SU-DHL-6 (cell line): ENCODE measurements around the gene ARPC5.
"Not testable (repeated sequence)": the region's sequence is repeated elsewhere in the genome, so short reads cannot be mapped to it uniquely, and the experiment has no call there.

Experiments
- H2AFZ ChIP-seq: fragments of 200-600 bp; sonication (generic); 2 replicates; pipeline ENCODE4 v1.6.1; 2014; ENCODE audit warnings: low read depth, mild to moderate bottlenecking, moderate library complexity, mixed read lengths, antibody characterized with exemption, low read length; ENCODE audit not compliant: severe bottlenecking
- H3F3A ChIP-seq: fragments of 200-600 bp; shearing (Covaris generic); 2 replicates; pipeline ENCODE4 v1.6.0; 2016; ENCODE audit warnings: antibody characterized with exemption, mild to moderate bottlenecking; ENCODE audit not compliant: insufficient read depth
- H3K27ac ChIP-seq: fragments of 200-600 bp; sonication (generic); 2 replicates; pipeline ENCODE4 v1.5.1; 2016; ENCODE audit warnings: low read depth, mild to moderate bottlenecking, low read length, moderate library complexity, mixed read lengths
- H3K27me3 ChIP-seq: fragments of 200-600 bp; sonication (generic), shearing (Covaris generic); 2 replicates; pipeline ENCODE4 v1.6.0; 2014; ENCODE audit warnings: mild to moderate bottlenecking, low read length
- H3K36me3 ChIP-seq: fragments of 200-600 bp; sonication (generic); 2 replicates; pipeline ENCODE4 v1.6.1; 2014; ENCODE audit warnings: mild to moderate bottlenecking, low read length, mixed read lengths
- H3K4me2 ChIP-seq: fragments of 300-600, 200-600 bp; shearing (Covaris generic), sonication (generic); 2 replicates; pipeline ENCODE4 v1.6.0; 2014; ENCODE audit warnings: low read length, low read depth, mild to moderate bottlenecking; ENCODE audit not compliant: poor library complexity, severe bottlenecking
- H3K4me3 ChIP-seq: fragments of 200-600 bp; sonication (generic); 2 replicates; pipeline ENCODE4 v1.5.1; 2014; ENCODE audit warnings: antibody characterized with exemption, low read length, mild to moderate bottlenecking, mixed read lengths; ENCODE audit not compliant: insufficient read depth, poor library complexity, severe bottlenecking
- H3K79me2 ChIP-seq: fragments of 200-600 bp; sonication (generic); 2 replicates; pipeline ENCODE4 v1.6.1; 2014; ENCODE audit warnings: mild to moderate bottlenecking, low read length, moderate library complexity; ENCODE audit not compliant: insufficient read depth
- H3K9ac ChIP-seq: fragments of 200-600 bp; sonication (generic); 2 replicates; pipeline ENCODE4 v1.7.0; 2014; ENCODE audit warnings: mild to moderate bottlenecking, low read length
- H3K9me2 ChIP-seq: fragments of 200-600 bp; sonication (generic); replicated peaks from 2 replicates; pipeline ENCODE4 v1.6.1; 2014; ENCODE audit warnings: low read length; ENCODE audit not compliant: insufficient read depth
- H3K9me3 ChIP-seq: fragments of 200-600 bp; sonication (generic); 2 replicates; pipeline ENCODE4 v1.6.1; 2014; ENCODE audit warnings: low read length, mixed read lengths; ENCODE audit not compliant: insufficient read depth
- H4K20me1 ChIP-seq: fragments of 200-600 bp; sonication (generic); 2 replicates; pipeline ENCODE4 v1.6.1; 2014; ENCODE audit warnings: low read depth, mild to moderate bottlenecking, antibody characterized with exemption, low read length, moderate library complexity, mixed read lengths
- CTCF ChIP-seq: fragments of 200-600 bp; sonication (generic); IDR thresholded peaks from one replicate; pipeline ENCODE4 v1.5.1; 2017; ENCODE audit warnings: antibody characterized with exemption, mild to moderate bottlenecking, low read length, moderate library complexity; ENCODE audit not compliant: insufficient read depth, poor library complexity, severe bottlenecking
- EZH2phosphoT487 ChIP-seq: fragments of 200-600 bp; sonication (generic), shearing (Covaris generic); conservative IDR thresholded peaks from 2 replicates; pipeline ENCODE4 v1.6.1; 2018; ENCODE audit warnings: mild to moderate bottlenecking, antibody characterized with exemption, low read length, moderate library complexity, mixed read lengths

Gene ARPC5

GRCh38 chr1:183632964-183633363 is 2.6 kb downstream of the ARPC5 start:
- peak overlapping the region; percentile 79; the same call in 1 of the 2 replicates for H3K27ac ChIP-seq
- no peaks in the 10 kb centered on the region for H3K9me2 ChIP-seq
- H3K4me2 ChIP-seq: peak overlapping the region; percentile 80
- H3K36me3 ChIP-seq: peaks cover 40% of the 10 kb centered on the region
- TF ChIP-seq CTCF: no peak
- no peak for TF ChIP-seq EZH2phosphoT487
- H2AFZ ChIP-seq: no peak overlapping the region
- no peaks in the 10 kb centered on the region for H3K9me3 ChIP-seq
- H3K27me3 ChIP-seq: no peaks in the 10 kb centered on the region
- H3F3A ChIP-seq: peaks cover 25% of the 10 kb centered on the region
- peak overlapping the region; percentile 99 for H3K4me3 ChIP-seq
- peak overlapping the region; percentile 91 for H3K9ac ChIP-seq
- H4K20me1 ChIP-seq: peaks cover 30% of the 10 kb centered on the region
- peaks cover 44% of the 10 kb centered on the region for H3K79me2 ChIP-seq

GRCh38 chr1:183632114-183632513 is 3.5 kb downstream of the ARPC5 start:
- peaks cover 30% of the 10 kb centered on the region for H4K20me1 ChIP-seq
- peaks cover 30% of the 10 kb centered on the region for H3F3A ChIP-seq
- no peak overlapping the region for H3K9ac ChIP-seq
- no peak overlapping the region for H2AFZ ChIP-seq
- no peaks in the 10 kb centered on the region for H3K27me3 ChIP-seq
- TF ChIP-seq CTCF (no peak), EZH2phosphoT487 (no peak)
- no peak overlapping the region for H3K4me3 ChIP-seq
- H3K36me3 ChIP-seq: peaks cover 44% of the 10 kb centered on the region
- H3K9me3 ChIP-seq: no peaks in the 10 kb centered on the region
- H3K27ac ChIP-seq: no peak overlapping the region
- H3K9me2 ChIP-seq: no peaks in the 10 kb centered on the region
- peak overlapping the region; percentile 80 for H3K4me2 ChIP-seq
- H3K79me2 ChIP-seq: peaks cover 44% of the 10 kb centered on the region

GRCh38 chr1:183630748-183631147 is 4.8 kb downstream of the ARPC5 start:
- Histone ChIP-seq H3K79me2 (peaks cover 44% of the 10 kb centered on the region), H4K20me1 (peaks cover 30% of the 10 kb centered on the region), H3K4me3 (no peak overlapping the region), H3K27ac (no peak overlapping the region), H3K9me3 (no peaks in the 10 kb centered on the region), H3K9me2 (no peaks in the 10 kb centered on the region), H3F3A (peaks cover 30% of the 10 kb centered on the region), H2AFZ (no peak overlapping the region), H3K27me3 (no peaks in the 10 kb centered on the region), H3K4me2 (no peak overlapping the region), H3K36me3 (peaks cover 49% of the 10 kb centered on the region), H3K9ac (no peak overlapping the region)
- no peak for TF ChIP-seq CTCF
- no peak for TF ChIP-seq EZH2phosphoT487

GRCh38 chr1:183628537-183628936 is 7.0 kb downstream of the ARPC5 start:
- no peak overlapping the region for H3K4me2 ChIP-seq
- no peaks in the 10 kb centered on the region for H3K27me3 ChIP-seq
- peaks cover 49% of the 10 kb centered on the region for H3K36me3 ChIP-seq
- H3K4me3 ChIP-seq: no peak overlapping the region
- H3K9me2 ChIP-seq: no peaks in the 10 kb centered on the region
- TF ChIP-seq EZH2phosphoT487 (no peak), CTCF (no peak)
- no peak overlapping the region for H3K9ac ChIP-seq
- H3K9me3 ChIP-seq: no peaks in the 10 kb centered on the region
- no peak overlapping the region for H2AFZ ChIP-seq
- peaks cover 19% of the 10 kb centered on the region for H3F3A ChIP-seq
- peaks cover 25% of the 10 kb centered on the region for H3K79me2 ChIP-seq
- peaks cover 30% of the 10 kb centered on the region for H4K20me1 ChIP-seq
- H3K27ac ChIP-seq: no peak overlapping the region

GRCh38 chr1:183626236-183626635 is 9.3 kb downstream of the ARPC5 start:
- not testable (repeated sequence) for H3K79me2 ChIP-seq, H3K27me3 ChIP-seq, H3K9me3 ChIP-seq, H3K4me3 ChIP-seq, H2AFZ ChIP-seq, H3K27ac ChIP-seq, H3K9ac ChIP-seq, H3K9me2 ChIP-seq, H3K4me2 ChIP-seq
- Histone ChIP-seq H3K36me3 (peaks cover 32% of the 10 kb centered on the region), H4K20me1 (peaks cover 10% of the 10 kb centered on the region), H3F3A (peaks cover 12% of the 10 kb centered on the region; the same call in 1 of the 2 replicates)
